ENCODE data around the gene MRM1.
A peak's percentile ranks its signal among the peaks of the same experiment; 100 is the strongest.

The MRM1 gene

DNA sequence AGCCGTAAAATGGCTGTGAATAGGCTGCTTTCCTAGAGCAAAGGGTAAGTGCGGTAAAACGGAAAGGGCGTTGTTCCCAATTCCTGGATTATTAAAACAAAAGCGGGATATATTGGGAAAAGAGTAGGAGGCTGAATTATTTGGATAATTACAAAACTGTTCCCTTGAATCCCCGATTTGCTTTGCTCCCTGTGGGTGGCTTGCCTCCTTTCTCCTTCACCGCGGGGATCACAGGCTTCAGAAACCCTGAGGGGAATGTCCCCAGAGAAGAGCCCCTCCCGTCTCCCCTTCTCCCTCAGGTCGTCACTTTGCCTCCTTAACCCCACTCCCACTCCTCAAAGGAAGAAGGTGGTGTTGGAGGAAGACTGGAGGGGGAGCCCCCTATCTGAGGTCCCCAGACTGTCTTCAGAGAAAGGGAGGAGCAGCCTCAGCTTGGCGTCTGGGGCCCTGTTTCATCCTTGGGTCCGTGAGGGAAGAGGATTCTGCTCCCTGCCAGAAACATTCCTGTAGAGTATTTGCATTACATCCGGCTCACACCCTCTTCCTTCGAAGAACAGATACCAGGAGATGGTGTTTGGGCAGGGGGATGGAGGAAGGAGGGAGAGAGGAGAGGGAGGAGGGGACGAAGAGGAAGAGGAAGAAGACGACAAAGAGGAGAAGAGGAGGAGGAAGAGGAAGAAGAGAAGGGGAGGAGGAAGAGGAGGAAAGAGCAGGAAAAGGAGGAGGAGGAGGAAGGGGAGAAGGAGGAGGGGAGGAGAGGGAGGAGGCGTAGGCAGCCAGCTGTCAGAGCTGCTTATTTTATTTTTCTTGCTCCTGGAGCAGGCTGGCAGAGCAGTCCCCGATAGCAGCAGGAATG lies 31.8 kb downstream of the MRM1 start:
- no peak for DNase-seq

DNA sequence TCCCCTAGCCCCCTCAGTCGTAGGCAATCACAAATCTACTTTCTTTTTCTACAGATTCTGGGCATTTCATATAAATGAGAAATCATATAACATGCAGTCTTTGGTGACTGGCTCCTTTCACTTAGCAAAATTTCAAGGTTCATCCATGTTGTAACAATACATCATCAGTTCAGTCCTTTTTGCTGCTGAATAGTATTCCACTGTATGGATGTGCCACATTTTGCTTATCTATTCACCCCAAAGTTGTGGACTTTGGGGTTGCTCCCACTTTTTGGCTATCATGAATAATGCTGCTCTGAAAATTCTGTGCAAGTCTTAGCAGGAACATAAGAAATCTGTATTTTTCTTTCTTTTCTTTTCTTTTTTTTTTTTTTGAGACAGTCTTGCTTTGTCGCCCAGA lies 39.0 kb downstream of the MRM1 start:
- no peak for DNase-seq

GRCh38 chr17:36640836-36641235 lies 39.5 kb downstream of the MRM1 start:
- no peak for DNase-seq

DNA sequence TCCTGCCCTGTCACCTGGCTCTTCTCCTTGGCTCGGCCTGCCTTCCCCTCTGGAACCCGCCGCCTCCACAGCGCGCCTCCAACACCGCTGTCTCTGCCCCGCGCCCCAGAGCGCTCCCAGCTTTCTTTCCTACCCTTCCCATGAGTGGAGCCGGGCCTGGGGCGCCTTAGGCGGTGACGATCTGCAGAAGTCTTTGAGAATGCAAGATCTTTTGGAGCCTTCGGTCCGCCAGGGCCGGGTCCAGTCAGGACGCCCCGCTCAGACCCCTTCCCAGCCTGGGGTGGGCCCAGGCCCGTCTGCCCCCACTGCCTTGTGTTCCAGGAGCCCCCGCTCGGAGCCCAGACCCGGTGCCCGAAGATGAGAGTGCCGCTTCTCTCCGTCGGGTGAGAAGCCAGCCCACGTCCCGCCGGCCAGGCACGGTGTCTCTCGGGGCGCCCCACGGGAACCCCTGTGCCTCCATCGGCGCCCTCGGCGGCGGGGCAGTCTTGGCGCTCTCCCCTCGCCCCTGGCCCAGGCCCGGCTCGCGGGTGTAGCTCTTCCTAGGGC lies 40.0 kb downstream of the MRM1 start:
- no peak for DNase-seq

DNA sequence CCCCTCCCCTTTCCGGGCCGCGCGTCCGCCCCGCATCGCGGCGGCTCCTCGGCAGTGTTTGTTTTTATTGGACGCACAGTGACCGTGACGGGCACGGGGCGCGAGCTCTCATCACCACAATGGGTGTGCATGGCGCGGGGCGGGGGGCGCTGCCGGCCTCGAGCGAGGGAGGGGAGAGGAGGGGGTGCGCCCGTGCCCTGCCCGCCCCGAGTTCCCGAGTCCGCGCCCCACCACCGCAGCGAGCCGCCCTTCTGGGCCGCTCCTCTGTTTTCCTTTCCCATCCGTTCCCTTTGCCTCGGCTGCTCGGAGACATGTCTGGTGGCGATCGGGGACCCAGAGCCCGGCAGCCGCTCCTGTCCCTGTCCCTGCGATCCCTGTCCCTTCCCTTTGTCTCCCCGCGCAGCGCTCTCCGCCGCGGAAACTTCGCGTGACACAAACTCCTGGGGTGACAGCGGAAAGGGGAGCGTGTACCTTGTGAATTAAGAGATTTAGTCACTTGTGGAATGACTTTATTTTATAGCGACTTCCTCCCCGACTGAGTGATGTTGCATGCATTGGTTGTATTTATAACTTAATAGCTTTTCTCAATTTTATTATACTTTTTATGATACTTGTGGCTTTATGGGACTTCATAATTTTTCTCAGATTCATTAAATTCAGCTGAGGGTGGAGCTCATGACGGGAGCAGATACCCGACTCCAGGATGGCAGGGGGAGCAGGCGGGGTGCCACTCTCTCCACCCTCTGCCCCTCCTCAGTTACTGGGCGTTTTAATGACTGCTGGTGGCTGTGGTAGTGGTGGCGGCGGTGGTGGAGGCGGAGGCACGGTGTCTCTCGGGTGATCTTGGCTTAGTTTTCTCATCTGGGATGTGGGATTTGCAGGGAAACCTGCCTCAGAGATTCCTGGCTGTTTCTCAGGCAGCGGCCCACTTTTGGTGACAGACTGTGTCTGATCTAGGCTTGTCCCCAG lies 40.8 kb downstream of the MRM1 start:
- DNase-seq, result no peak

GRCh38 chr17:36643086-36643685 lies 41.8 kb downstream of the MRM1 start:
- no peak for DNase-seq

DNA sequence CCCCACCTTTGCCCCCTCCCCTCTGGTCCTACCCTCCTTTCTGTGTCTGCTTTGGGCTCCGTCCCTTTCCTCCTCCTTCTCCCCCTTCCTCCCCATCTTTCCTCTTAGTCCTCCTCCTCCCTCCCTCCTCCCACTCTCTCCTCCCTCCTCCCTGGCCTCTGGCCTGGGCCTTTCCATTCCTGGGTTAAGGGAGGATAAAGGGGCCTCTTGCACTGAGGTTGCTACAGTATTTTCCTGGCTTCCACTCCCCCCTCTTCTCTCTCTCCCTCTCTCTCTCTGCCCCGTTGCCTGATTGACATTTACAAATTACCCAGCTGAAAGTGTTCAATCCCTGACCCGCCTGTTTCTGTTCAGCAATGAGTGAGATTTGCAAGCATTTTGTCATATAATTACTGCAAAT lies 44.0 kb downstream of the MRM1 start:
- DNase-seq, result no peak

DNA sequence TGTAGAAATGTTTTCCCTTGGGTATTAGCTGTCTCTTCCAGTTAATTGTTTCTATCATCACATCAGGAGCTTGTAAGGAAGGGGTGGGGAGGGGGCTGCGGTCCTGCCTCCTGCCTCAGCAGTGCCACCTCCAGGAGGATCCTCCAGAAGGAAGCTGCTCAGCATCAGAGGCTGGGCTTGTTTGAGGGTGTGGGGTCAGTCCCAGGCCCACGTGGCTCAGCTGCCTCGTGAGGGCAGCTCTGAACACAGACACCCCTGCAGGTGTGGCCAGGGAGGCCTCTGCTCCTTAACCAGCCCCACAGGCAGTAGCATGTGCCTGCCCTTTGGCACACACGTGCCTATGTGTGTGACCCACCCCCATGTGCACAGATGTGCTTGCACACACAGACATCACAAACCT lies 46.3 kb downstream of the MRM1 start:
- DNase-seq, result no peak

DNA sequence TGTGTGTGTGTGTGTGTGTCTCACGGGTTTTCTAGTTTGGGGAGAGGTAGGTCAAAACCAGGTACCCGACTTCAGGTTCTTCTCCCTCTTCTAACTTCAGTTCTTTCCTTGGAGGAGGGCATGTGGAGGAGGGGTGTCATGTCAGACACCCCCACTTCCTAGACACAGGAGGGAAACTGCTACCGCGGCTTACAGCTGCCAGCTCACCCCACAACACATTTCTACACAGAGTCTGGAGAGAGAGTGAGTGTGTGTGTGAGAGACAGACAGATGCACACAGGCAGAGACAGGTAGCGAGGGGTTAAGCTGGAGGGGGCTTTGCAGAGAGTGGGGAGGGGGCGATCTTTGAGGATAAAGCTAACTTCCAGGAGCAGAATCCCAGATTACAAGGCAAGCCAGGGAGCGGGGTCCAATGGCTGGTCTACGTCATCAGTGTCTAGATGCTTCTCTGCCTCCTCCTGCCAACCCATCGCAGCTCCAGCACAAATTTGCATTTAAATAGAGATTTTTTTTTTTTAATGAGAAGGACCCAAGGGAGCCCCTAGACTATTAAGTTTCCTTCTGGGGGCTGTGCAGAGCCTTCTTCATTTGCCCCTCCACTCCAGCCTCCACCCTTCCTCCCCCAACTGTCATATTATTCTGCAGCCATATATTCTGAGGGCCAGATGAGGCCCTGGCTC lies 48.9 kb downstream of the MRM1 start:
- no peak for DNase-seq

DNA sequence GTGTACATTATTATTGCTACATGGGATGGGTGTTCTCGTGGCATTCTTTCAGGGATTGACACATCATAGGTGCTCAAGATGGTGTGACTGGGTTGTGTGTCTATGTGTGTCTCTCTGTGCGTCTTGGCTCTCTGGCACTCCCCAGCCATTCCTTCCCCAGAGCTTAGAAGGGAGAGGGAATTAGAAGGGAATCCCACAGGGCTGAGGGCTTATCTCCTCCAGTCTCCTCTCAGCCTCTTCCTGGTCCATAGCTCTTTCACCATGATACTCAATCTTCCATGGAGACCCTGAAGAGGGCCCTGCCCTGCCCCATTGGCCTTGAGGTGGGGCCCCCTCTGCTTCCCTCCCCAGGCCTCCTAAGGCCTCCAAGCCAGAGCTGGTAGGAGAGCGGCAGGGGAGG lies 52.0 kb downstream of the MRM1 start:
- DNase-seq, result no peak

GRCh38 chr17:36653856-36654255 lies 52.5 kb downstream of the MRM1 start:
- no peak for DNase-seq

GRCh38 chr17:36655726-36656125 lies 54.3 kb downstream of the MRM1 start:
- DNase-seq, result no peak

DNA sequence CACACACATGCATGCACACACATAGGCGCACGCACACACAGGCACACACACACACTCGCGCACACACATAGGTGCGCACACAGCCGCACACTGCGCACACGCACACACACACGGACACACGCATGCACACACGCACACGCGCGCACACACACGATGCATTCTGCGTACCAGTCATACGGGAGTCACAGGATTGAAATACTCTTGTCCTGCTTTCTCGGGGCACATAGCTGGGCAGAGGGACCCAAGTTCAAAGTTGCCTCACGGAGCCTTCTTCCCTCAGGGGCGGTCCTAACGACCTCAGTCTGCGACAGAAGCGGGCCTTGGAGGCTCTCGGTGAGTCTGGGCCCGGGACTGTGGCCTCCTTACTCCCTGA lies 56.0 kb downstream of the MRM1 start:
- DNase-seq, result no peak

DNA sequence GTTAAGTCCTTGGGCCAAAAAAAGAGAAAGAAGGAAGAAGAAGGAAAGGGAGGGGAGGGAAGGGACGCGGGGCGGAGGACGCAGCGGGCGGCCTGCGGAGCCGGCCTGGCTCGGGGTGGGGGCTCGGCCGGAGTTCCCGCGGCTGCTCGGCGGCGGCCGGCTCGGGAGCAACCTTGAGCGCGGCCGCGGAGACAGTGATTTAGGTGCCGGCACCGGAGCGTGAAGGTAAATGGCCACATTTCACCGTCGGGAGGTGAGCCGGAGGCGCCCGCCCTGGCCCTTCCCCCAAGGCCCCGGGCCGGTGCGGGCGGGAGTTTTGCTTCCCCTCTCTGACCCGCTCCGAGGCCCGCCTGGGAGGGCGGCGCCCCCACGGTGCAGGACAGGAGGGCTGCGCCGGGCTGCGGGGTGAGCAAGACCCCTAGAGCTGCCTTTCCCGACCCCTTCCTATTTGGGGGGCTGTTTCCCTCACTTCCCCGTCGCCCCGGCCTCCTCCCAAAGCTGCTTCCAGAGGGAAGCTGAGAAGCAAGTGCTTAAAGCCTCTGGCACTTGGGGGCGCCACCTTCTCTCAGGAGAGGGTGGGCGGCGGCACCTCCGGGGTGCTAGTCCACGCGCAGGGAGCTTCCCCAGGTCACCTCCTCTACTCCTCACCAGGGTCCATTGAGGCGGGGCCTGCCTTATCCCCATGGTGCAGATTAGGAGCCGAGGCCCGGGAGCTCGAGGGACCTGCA lies 56.5 kb downstream of the MRM1 start:
- DNase-seq, result peak; percentile 36
